Measurements from ENCODE around the gene HSD3B1. TPM values are rescaled to one million over a fixed set of nuclear protein-coding genes. Genes with fewer than 3 reads are reported as not detected.

The HSD3B1 gene
- polyA plus RNA-seq, 1 donor (not counting 4 experiments of a cell fraction or from before 2014, with no cell fraction given) = 0.34 TPM

DNA sequence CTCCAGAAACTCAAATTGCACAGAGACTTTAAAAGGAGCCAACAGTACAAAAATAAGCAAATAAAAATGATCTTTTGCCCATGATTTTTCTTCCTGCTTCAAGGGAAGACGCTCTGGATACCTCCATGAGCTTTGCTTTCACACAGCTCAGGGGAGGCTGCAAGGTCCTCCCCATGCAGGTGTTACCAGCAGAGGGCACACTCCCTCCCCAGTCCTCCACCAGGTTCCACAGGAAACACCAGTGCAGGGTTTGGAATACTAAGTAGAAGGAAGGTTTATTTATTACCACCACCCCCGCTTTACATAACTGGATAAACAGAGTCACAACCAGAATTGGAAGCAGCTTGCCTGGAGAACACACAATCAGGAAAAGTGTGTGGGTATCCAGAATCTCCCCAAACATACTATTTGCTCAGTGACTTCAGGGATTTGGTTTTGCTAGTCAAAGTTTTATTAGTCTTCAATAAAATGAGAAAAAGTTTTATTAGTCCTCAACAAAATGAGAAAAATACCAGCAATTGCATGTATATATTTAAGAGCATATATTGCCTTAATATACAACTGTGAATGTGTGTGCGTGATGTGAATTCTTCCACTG, 37.3 kb downstream of the HSD3B1 start:
- TF ChIP-seq, protein P1, sequence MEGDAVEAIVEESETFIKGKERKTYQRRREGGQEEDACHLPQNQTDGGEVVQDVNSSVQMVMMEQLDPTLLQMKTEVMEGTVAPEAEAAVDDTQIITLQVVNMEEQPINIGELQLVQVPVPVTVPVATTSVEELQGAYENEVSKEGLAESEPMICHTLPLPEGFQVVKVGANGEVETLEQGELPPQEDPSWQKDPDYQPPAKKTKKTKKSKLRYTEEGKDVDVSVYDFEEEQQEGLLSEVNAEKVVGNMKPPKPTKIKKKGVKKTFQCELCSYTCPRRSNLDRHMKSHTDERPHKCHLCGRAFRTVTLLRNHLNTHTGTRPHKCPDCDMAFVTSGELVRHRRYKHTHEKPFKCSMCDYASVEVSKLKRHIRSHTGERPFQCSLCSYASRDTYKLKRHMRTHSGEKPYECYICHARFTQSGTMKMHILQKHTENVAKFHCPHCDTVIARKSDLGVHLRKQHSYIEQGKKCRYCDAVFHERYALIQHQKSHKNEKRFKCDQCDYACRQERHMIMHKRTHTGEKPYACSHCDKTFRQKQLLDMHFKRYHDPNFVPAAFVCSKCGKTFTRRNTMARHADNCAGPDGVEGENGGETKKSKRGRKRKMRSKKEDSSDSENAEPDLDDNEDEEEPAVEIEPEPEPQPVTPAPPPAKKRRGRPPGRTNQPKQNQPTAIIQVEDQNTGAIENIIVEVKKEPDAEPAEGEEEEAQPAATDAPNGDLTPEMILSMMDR (optimal IDR thresholded peaks at IDR 0.05 in 1 of 3, IDR thresholded peaks at IDR 0.05 in 1 of 3, conservative IDR thresholded peaks at IDR 0.05 in 1 of 3; ENCODE audit: extremely low read depth in 1 of 3, insufficient read depth in 2 of 3, low read length in 3 of 3) = peak; percentile 52 to 73 (median 72)
- no peak for TF ChIP-seq EZH2 (IDR thresholded peaks at IDR 0.05; ENCODE audit: low read length)
- dilution Hi-C loops (cut with MboI; ENCODE audit: extremely low pct_ligation_motif_present, low sequenced_read_pairs) = no loop called here
- no peak overlapping the region for H3K4me3 ChIP-seq (ENCODE audit: control insufficient read depth in 2 of 3, extremely low read depth in 1 of 3, insufficient read depth in 2 of 3, low read depth in 1 of 3, low read length in 3 of 3)
- H3K36me3 ChIP-seq (ENCODE audit: control insufficient read depth in 2 of 2, extremely low read depth in 1 of 2, insufficient read depth in 2 of 2, low read length in 2 of 2) = no peaks in the 10 kb centered on the region
- H3K27ac ChIP-seq (ENCODE audit: control insufficient read depth, insufficient read depth, low read length) = no peak overlapping the region
- H4K20me1 ChIP-seq (ENCODE audit: control insufficient read depth, extremely low read depth, insufficient read depth, low read length) = no peaks in the 10 kb centered on the region
- no peak overlapping the region for H3K4me2 ChIP-seq (ENCODE audit: control insufficient read depth, extremely low read depth, insufficient read depth, low read depth, low read length)
- no peaks in the 10 kb centered on the region for H3K27me3 ChIP-seq (ENCODE audit: control insufficient read depth, extremely low read depth, insufficient read depth, low read length)
- no peaks in the 10 kb centered on the region for H3K9me1 ChIP-seq (ENCODE audit: control insufficient read depth, extremely low read depth, insufficient read depth, low read length)
- H2AFZ ChIP-seq (ENCODE audit: control insufficient read depth, low read length) = no peak overlapping the region
- FAIRE-seq = peak; percentile 48
- H3K9me3 ChIP-seq (ENCODE audit: control insufficient read depth, low read depth, low read length) = no peaks in the 10 kb centered on the region
- peaks cover 10% of the 10 kb centered on the region for H3K4me1 ChIP-seq (ENCODE audit: control insufficient read depth, extremely low read depth, insufficient read depth, low read length)
- H3K79me2 ChIP-seq (ENCODE audit: control insufficient read depth, insufficient read depth, low read length) = no peaks in the 10 kb centered on the region
- no peak for DNase-seq (ENCODE audit: low read depth, low spot score)
- H3K9ac ChIP-seq (ENCODE audit: control insufficient read depth, extremely low read depth, insufficient read depth, low read length) = no peak overlapping the region

DNA sequence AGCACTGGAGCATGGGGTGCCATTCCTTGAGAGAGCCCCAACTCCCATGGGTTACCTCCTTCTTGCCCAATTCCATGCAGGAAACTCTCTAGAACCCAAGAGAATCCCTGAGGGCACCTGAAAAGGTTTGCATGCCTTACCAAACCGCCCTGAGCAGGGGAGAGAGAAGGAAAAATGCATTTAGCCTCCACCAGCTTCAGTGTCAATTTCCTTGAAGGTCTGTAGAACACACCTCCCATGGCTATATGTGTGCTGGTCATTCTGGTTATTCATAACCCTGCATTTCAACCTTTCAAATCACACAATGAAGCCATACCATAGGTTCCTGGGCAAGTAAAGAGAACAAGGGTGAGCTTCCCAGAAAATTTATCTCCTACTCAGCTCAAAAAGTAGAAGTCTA, 39.6 kb downstream of the HSD3B1 start:
- DNase-seq (ENCODE audit: low read depth, low spot score) = no peak
- Histone ChIP-seq H3K4me1 (ENCODE audit: control insufficient read depth, extremely low read depth, insufficient read depth, low read length) (peaks cover 7% of the 10 kb centered on the region), H3K27ac (ENCODE audit: control insufficient read depth, insufficient read depth, low read length) (no peak overlapping the region), H3K36me3 (ENCODE audit: control insufficient read depth in 2 of 2, extremely low read depth in 1 of 2, insufficient read depth in 2 of 2, low read length in 2 of 2) (no peaks in the 10 kb centered on the region), H3K9me3 (ENCODE audit: control insufficient read depth, low read depth, low read length) (no peaks in the 10 kb centered on the region), H4K20me1 (ENCODE audit: control insufficient read depth, extremely low read depth, insufficient read depth, low read length) (no peaks in the 10 kb centered on the region), H2AFZ (ENCODE audit: control insufficient read depth, low read length) (no peak overlapping the region), H3K9me1 (ENCODE audit: control insufficient read depth, extremely low read depth, insufficient read depth, low read length) (no peaks in the 10 kb centered on the region), H3K4me3 (ENCODE audit: control insufficient read depth in 2 of 3, extremely low read depth in 1 of 3, insufficient read depth in 2 of 3, low read depth in 1 of 3, low read length in 3 of 3) (no peak overlapping the region), H3K27me3 (ENCODE audit: control insufficient read depth, extremely low read depth, insufficient read depth, low read length) (no peaks in the 10 kb centered on the region), H3K9ac (ENCODE audit: control insufficient read depth, extremely low read depth, insufficient read depth, low read length) (no peak overlapping the region), H3K4me2 (ENCODE audit: control insufficient read depth, extremely low read depth, insufficient read depth, low read depth, low read length) (no peak overlapping the region), H3K79me2 (ENCODE audit: control insufficient read depth, insufficient read depth, low read length) (no peaks in the 10 kb centered on the region)
- dilution Hi-C loops (cut with MboI; ENCODE audit: extremely low pct_ligation_motif_present, low sequenced_read_pairs) = no loop called here
- no peak for FAIRE-seq
- TF ChIP-seq, protein P1 (optimal IDR thresholded peaks at IDR 0.05 in 1 of 3, IDR thresholded peaks at IDR 0.05 in 1 of 3, conservative IDR thresholded peaks at IDR 0.05 in 1 of 3; ENCODE audit: extremely low read depth in 1 of 3, insufficient read depth in 2 of 3, low read length in 3 of 3) = no peak
- TF ChIP-seq EZH2 (IDR thresholded peaks at IDR 0.05; ENCODE audit: low read length) = no peak

Data from keratinocyte (primary cell).